HEK293 (cell line): ENCODE data around the gene OPHN1.

Source experiments
- CTCF ChIA-PET: fragments of 350-600 bp; formaldehyde crosslinking; extraction: SDS; loops from one replicate; lab custom pipeline; 2021; ENCODE audit warnings: antibody characterized with exemption; lab: Yijun Ruan, JAX
- POLR2A ChIA-PET: fragments of 300-600 bp; formaldehyde crosslinking; extraction: SDS; loops from one replicate; lab custom pipeline; 2020; ENCODE audit warnings: antibody characterized with exemption, inconsistent platforms; lab: Yijun Ruan, JAX
- H3K27ac ChIP-seq: fragments of 200-500 bp; sonication (Bioruptor generic); 2 replicates; pipeline ENCODE4 v1.5.1; 2014; ENCODE audit warnings: low read depth, low read length, control low read depth, inconsistent platforms; ENCODE audit errors: extremely low read depth
- H3K36me3 ChIP-seq, 2 experiments: fragments of 200-500 bp in 1 of 2; sonication (Bioruptor generic) in 1 of 2; 1 replicate in 1 of 2; 2 replicates in 1 of 2; pipeline ENCODE4 v1.5.1; 2014 to 2017; ENCODE audit warnings: inconsistent platforms in 2 of 2, low read length in 2 of 2; ENCODE audit not compliant: control insufficient read depth in 2 of 2, insufficient read depth in 1 of 2
- H3K4me1 ChIP-seq: fragments of 200-500 bp; sonication (Bioruptor generic); 2 replicates; pipeline ENCODE4 v1.5.1; 2014; ENCODE audit warnings: mild to moderate bottlenecking, low read length, inconsistent platforms; ENCODE audit not compliant: control insufficient read depth, insufficient read depth
- H3K4me3 ChIP-seq: 2 replicates; pipeline ENCODE4 v1.5.1; 2011; ENCODE audit warnings: low read depth, mild to moderate bottlenecking, control low read depth, low read length, moderate library complexity
- H3K9me3 ChIP-seq: fragments of 200-500 bp; sonication (Bioruptor generic); 2 replicates; pipeline ENCODE4 v1.5.1; 2014; ENCODE audit warnings: low read depth, low read length, inconsistent platforms; ENCODE audit not compliant: control insufficient read depth, insufficient read depth
- BCL11B ChIP-seq: fragments of 450-650 bp; formaldehyde crosslinking; IDR thresholded peaks from 2 replicates; pipeline ENCODE4 v1.5.1; 2016; ENCODE audit warnings: low read depth, missing biosample characterization, missing genetic modification characterization
- GLI2 ChIP-seq: fragments of 450-650 bp; formaldehyde crosslinking; IDR thresholded peaks from 2 replicates; pipeline ENCODE4; 2017; ENCODE audit warnings: missing biosample characterization, missing genetic modification characterization, low read depth, borderline replicate concordance
- KLF7 ChIP-seq: fragments of 450-650 bp; formaldehyde crosslinking; IDR thresholded peaks from 2 replicates; pipeline ENCODE4 v1.5.1; 2016; ENCODE audit warnings: missing biosample characterization, missing genetic modification characterization, borderline replicate concordance
- SP7 ChIP-seq: fragments of 450-650 bp; formaldehyde crosslinking; IDR thresholded peaks from 2 replicates; pipeline ENCODE4 v1.5.1; 2016; ENCODE audit warnings: missing biosample characterization, missing genetic modification characterization
- WT1 ChIP-seq: fragments of 450-650 bp; formaldehyde crosslinking; IDR thresholded peaks from 2 replicates; pipeline ENCODE4 v1.5.1; 2016; ENCODE audit warnings: missing biosample characterization, missing genetic modification characterization
- ZBTB20 ChIP-seq: fragments of 450-650 bp; formaldehyde crosslinking; IDR thresholded peaks from 2 replicates; pipeline ENCODE4 v1.5.1; 2016; ENCODE audit warnings: missing biosample characterization, missing genetic modification characterization
- ZNF221 ChIP-seq: fragments of 450-650 bp; formaldehyde crosslinking; IDR thresholded peaks from 2 replicates; pipeline ENCODE4 v1.5.1; 2017; ENCODE audit warnings: missing biosample characterization, missing genetic modification characterization, borderline replicate concordance
- ZNF311 ChIP-seq: fragments of 450-650 bp; formaldehyde crosslinking; IDR thresholded peaks from 2 replicates; pipeline ENCODE4 v1.5.1; 2017; ENCODE audit warnings: missing biosample characterization, missing genetic modification characterization, borderline replicate concordance
- ZNF391 ChIP-seq: fragments of 450-650 bp; formaldehyde crosslinking; IDR thresholded peaks from 2 replicates; pipeline ENCODE4 v1.5.1; 2016; ENCODE audit warnings: low read depth, missing biosample characterization, missing genetic modification characterization, borderline replicate concordance
- ZNF394 ChIP-seq: fragments of 450-650 bp; formaldehyde crosslinking; IDR thresholded peaks from 2 replicates; pipeline ENCODE4 v1.5.1; 2016; ENCODE audit warnings: missing biosample characterization, missing genetic modification characterization, mild to moderate bottlenecking, moderate library complexity, borderline replicate concordance
- ZNF521 ChIP-seq: fragments of 450-650 bp; formaldehyde crosslinking; IDR thresholded peaks from 2 replicates; pipeline ENCODE4 v1.5.1; 2017; ENCODE audit warnings: missing biosample characterization, mild to moderate bottlenecking, missing genetic modification characterization
- ZNF555 ChIP-seq: fragments of 450-650 bp; formaldehyde crosslinking; conservative IDR thresholded peaks from 2 replicates; pipeline ENCODE4 v1.5.1; 2017; ENCODE audit warnings: missing biosample characterization, mild to moderate bottlenecking, missing genetic modification characterization, inconsistent platforms
- ZNF596 ChIP-seq: fragments of 450-650 bp; IDR thresholded peaks from 2 replicates; pipeline ENCODE4 v1.5.0; 2018; ENCODE audit warnings: missing biosample characterization, mild to moderate bottlenecking, missing genetic modification characterization, moderate library complexity
- ZNF621 ChIP-seq: fragments of 450-650 bp; formaldehyde crosslinking; IDR thresholded peaks from 2 replicates; pipeline ENCODE4 v1.5.1; 2017; ENCODE audit warnings: missing biosample characterization, missing genetic modification characterization
- ZNF626 ChIP-seq: fragments of 450-650 bp; sonication (Bioruptor Pico); formaldehyde crosslinking; IDR thresholded peaks from 2 replicates; pipeline ENCODE4 v1.5.1; 2018; ENCODE audit warnings: missing biosample characterization, missing genetic modification characterization, inconsistent platforms
- ZSCAN23 ChIP-seq: fragments of 450-650 bp; formaldehyde crosslinking; IDR thresholded peaks from 2 replicates; pipeline ENCODE4 v1.5.1; 2016; ENCODE audit warnings: missing biosample characterization, missing genetic modification characterization
- ZXDB ChIP-seq: fragments of 450-650 bp; formaldehyde crosslinking; IDR thresholded peaks from 2 replicates; pipeline ENCODE4 v1.5.1; 2016; ENCODE audit warnings: missing biosample characterization, missing genetic modification characterization
- TF ChIP-seq, protein P1 (sequence below): fragments of 450-650 bp; formaldehyde crosslinking; IDR thresholded peaks from 2 replicates; pipeline ENCODE4 v1.5.1; 2017; ENCODE audit warnings: missing biosample characterization, mild to moderate bottlenecking, missing genetic modification characterization, moderate library complexity
- TF ChIP-seq, protein P2 (sequence below): fragments of 450-650 bp; formaldehyde crosslinking; IDR thresholded peaks from 2 replicates; pipeline ENCODE4 v1.5.1; 2016; ENCODE audit warnings: missing biosample characterization, missing genetic modification characterization, borderline replicate concordance
- TF ChIP-seq, protein P3 (sequence below): fragments of 450-650 bp; formaldehyde crosslinking; IDR thresholded peaks from 2 replicates; pipeline ENCODE4 v1.5.1; 2016; ENCODE audit warnings: missing biosample characterization, missing genetic modification characterization
- TF ChIP-seq, protein P4 (sequence below): fragments of 450-650 bp; formaldehyde crosslinking; IDR thresholded peaks from 2 replicates; pipeline ENCODE4 v1.5.1; 2016; ENCODE audit warnings: missing biosample characterization, missing genetic modification characterization
- TF ChIP-seq, protein P5 (sequence below): sonication (generic); formaldehyde crosslinking; IDR thresholded peaks from 2 replicates; pipeline ENCODE4 v1.8.1; 2022; ENCODE audit warnings: mild to moderate bottlenecking, moderate library complexity, missing genetic modification reagents

OPHN1 gene

DNA sequence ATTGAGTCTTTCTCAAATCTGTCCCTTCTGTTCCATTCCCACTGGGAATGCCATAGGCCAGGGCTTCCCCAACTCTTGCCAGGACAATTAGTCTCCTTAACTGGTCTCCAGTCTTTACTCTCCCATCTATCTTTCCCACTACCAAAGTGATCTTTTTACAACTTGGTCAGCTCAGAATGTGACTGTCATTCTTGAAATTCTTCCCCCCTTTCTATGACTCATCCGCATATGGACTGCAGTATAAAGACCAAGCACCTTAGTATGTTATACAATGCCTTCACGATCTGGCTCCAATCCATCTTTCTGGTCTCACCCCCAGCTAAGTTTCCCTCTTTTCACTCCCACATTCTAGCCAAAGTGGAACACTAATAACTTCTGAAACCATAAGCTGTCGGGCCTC lies 383.8 kb downstream of the OPHN1 start:
- no peaks in the 10 kb centered on the region for H3K4me1 ChIP-seq
- H3K36me3 ChIP-seq = peaks cover 0 to 5% of the 10 kb centered on the region in 2 experiments; a peak in 1 of 3 replicates

DNA sequence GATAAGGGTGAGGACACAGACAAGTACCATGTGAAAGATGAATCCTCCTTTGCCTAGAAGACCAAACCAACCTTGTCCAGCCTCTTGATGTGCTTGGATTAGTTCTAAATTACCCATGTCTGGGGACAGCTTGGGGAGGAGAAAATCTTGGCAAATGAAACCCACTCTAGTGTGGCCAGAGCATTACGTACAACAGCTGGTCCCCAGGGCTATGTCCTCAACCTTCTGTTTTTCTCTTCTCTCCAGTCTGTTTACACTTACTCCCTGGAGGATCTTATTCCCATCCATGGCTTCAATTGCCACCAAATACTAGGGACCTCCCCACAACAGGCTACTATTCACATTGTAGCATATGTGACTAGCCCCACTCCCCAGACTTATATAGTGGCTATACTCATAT lies 384.5 kb downstream of the OPHN1 start:
- Histone ChIP-seq H3K27ac (no peak overlapping the region), H3K36me3 (peaks cover 0 to 5% of the 10 kb centered on the region in 2 experiments; a peak in 1 of 3 replicates), H3K4me3 (no peak overlapping the region), H3K4me1 (no peaks in the 10 kb centered on the region), H3K9me3 (no peaks in the 10 kb centered on the region)
- TF ChIP-seq, protein P1, sequence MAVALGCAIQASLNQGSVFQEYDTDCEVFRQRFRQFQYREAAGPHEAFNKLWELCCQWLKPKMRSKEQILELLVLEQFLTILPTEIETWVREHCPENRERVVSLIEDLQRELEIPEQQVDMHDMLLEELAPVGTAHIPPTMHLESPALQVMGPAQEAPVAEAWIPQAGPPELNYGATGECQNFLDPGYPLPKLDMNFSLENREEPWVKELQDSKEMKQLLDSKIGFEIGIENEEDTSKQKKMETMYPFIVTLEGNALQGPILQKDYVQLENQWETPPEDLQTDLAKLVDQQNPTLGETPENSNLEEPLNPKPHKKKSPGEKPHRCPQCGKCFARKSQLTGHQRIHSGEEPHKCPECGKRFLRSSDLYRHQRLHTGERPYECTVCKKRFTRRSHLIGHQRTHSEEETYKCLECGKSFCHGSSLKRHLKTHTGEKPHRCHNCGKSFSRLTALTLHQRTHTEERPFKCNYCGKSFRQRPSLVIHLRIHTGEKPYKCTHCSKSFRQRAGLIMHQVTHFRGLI (tag by site-specific recombination) = no peak
- ChIA-PET POLR2A (no interaction called here), CTCF (no interaction called here)

More for the DNA sequence above, 383.8 kb downstream of the OPHN1 start:
- Histone ChIP-seq H3K4me3 (no peak overlapping the region), H3K9me3 (no peaks in the 10 kb centered on the region; the same call in 1 of the 2 replicates), H3K27ac (no peak overlapping the region)
- CTCF ChIA-PET = interaction anchor here (0.7 kb wide), 1 partner anchor 31 kb away, joined by 3 read pairs; no protein-coding TSS in a partner anchor
- TF ChIP-seq, protein P2, sequence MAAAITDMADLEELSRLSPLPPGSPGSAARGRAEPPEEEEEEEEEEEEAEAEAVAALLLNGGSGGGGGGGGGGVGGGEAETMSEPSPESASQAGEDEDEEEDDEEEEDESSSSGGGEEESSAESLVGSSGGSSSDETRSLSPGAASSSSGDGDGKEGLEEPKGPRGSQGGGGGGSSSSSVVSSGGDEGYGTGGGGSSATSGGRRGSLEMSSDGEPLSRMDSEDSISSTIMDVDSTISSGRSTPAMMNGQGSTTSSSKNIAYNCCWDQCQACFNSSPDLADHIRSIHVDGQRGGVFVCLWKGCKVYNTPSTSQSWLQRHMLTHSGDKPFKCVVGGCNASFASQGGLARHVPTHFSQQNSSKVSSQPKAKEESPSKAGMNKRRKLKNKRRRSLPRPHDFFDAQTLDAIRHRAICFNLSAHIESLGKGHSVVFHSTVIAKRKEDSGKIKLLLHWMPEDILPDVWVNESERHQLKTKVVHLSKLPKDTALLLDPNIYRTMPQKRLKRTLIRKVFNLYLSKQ (tag by site-specific recombination) = no peak
- TF ChIP-seq ZSCAN23 (tag by site-specific recombination) = no peak
- TF ChIP-seq, protein P3, sequence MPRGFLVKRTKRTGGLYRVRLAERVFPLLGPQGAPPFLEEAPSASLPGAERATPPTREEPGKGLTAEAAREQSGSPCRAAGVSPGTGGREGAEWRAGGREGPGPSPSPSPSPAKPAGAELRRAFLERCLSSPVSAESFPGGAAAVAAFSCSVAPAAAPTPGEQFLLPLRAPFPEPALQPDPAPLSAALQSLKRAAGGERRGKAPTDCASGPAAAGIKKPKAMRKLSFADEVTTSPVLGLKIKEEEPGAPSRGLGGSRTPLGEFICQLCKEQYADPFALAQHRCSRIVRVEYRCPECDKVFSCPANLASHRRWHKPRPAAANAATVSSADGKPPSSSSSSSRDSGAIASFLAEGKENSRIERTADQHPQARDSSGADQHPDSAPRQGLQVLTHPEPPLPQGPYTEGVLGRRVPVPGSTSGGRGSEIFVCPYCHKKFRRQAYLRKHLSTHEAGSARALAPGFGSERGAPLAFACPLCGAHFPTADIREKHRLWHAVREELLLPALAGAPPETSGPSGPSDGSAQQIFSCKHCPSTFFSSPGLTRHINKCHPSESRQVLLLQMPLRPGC (tag by site-specific recombination) = no peak
- TF ChIP-seq ZNF621 (tag by site-specific recombination) = no peak
- TF ChIP-seq ZBTB20 (tag by site-specific recombination) = no peak
- no peak for TF ChIP-seq ZNF555 (tag by site-specific recombination)
- no peak for TF ChIP-seq ZNF394 (tag by site-specific recombination)
- TF ChIP-seq ZNF311 = no peak
- no peak for TF ChIP-seq ZNF626 (tag by site-specific recombination)
- POLR2A ChIA-PET = no interaction called here

DNA sequence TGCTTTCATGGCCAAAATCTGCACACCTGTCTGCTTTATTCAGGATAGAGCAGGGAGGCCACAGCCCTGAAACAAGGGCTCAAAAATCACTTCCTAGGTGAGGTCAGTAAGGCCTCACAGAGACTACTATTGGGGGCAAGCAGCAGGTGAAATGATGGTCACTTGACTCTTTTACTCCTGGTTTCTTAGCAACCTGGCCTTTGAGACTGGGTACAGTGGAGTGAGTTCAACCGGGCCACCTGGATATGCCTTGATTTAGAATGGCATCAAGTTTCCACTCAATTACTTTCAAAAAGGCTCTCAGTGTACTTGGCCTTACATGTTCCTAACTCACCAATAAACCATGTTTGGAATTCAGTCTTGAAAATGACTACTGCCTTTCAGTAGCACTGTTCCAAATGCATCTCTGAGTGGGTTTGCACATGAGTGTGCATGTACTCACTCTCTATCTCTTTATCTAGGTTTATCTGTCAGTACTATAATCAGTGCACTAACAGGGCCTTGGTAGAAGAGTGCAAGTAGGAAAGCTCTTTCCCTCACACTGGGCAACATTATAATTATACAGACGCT lies 388.2 kb downstream of the OPHN1 start:
- Histone ChIP-seq H3K36me3 (peaks cover 0 to 5% of the 10 kb centered on the region in 2 experiments; a peak in 1 of 3 replicates), H3K27ac (no peak overlapping the region), H3K9me3 (no peaks in the 10 kb centered on the region), H3K4me3 (no peak overlapping the region), H3K4me1 (no peaks in the 10 kb centered on the region)
- POLR2A ChIA-PET = no interaction called here
- CTCF ChIA-PET = no interaction called here
- TF ChIP-seq KLF7 = no peak
- TF ChIP-seq, protein P4, sequence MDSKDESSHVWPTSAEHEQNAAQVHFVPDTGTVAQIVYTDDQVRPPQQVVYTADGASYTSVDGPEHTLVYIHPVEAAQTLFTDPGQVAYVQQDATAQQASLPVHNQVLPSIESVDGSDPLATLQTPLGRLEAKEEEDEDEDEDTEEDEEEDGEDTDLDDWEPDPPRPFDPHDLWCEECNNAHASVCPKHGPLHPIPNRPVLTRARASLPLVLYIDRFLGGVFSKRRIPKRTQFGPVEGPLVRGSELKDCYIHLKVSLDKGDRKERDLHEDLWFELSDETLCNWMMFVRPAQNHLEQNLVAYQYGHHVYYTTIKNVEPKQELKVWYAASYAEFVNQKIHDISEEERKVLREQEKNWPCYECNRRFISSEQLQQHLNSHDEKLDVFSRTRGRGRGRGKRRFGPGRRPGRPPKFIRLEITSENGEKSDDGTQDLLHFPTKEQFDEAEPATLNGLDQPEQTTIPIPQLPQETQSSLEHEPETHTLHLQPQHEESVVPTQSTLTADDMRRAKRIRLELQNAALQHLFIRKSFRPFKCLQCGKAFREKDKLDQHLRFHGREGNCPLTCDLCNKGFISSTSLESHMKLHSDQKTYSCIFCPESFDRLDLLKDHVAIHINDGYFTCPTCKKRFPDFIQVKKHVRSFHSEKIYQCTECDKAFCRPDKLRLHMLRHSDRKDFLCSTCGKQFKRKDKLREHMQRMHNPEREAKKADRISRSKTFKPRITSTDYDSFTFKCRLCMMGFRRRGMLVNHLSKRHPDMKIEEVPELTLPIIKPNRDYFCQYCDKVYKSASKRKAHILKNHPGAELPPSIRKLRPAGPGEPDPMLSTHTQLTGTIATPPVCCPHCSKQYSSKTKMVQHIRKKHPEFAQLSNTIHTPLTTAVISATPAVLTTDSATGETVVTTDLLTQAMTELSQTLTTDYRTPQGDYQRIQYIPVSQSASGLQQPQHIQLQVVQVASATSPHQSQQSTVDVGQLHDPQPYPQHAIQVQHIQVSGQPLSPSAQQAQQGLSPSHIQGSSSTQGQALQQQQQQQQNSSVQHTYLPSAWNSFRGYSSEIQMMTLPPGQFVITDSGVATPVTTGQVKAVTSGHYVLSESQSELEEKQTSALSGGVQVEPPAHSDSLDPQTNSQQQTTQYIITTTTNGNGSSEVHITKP (tag by site-specific recombination) = no peak
- TF ChIP-seq ZNF391 (tag by site-specific recombination) = no peak
- no peak for TF ChIP-seq GLI2 (tag by site-specific recombination)
- TF ChIP-seq ZXDB (tag by site-specific recombination) = no peak
- TF ChIP-seq WT1 (tag by site-specific recombination) = no peak
- TF ChIP-seq BCL11B (tag by site-specific recombination) = no peak
- no peak for TF ChIP-seq SP7
- no peak for TF ChIP-seq ZNF596 (tag by site-specific recombination)
- no peak for TF ChIP-seq ZNF521 (tag by site-specific recombination)
- TF ChIP-seq ZNF221 = no peak
- TF ChIP-seq, protein P5, sequence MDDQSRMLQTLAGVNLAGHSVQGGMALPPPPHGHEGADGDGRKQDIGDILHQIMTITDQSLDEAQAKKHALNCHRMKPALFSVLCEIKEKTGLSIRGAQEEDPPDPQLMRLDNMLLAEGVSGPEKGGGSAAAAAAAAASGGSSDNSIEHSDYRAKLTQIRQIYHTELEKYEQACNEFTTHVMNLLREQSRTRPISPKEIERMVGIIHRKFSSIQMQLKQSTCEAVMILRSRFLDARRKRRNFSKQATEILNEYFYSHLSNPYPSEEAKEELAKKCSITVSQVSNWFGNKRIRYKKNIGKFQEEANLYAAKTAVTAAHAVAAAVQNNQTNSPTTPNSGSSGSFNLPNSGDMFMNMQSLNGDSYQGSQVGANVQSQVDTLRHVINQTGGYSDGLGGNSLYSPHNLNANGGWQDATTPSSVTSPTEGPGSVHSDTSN = no peak
